SK-MEL-5 (cell line): Measurements from ENCODE around the gene NUP133. TPM values are rescaled to one million over a fixed set of nuclear protein-coding genes. Genes with fewer than 3 reads are reported as not detected.
A peak's percentile ranks its signal among the peaks of the same experiment; 100 is the strongest.
"Not testable (repeated sequence)": the region's sequence is repeated elsewhere in the genome, so short reads cannot be mapped to it uniquely, and the experiment has no call there.

ENCODE experiments used
- DNase-seq: peaks from one replicate; pipeline ENCODE4 v3.0.0-alpha.2; 2016; ENCODE audit warnings: low read depth, low spot score
- in situ Hi-C: cut with HindIII; loops from 2 replicates; pipeline ENCODE4 v1.10.0; 2016; ENCODE audit warnings: low sequenced_read_pairs, high pct_unique_total_duplicates, low pct_unique_long_range_greater_than_20kb
- total RNA-seq: library from RNA; depleted of rRNA; stranded (reverse); fragments of >200 nt; shearing (Covaris generic); gene quantifications from 2 replicates; pipeline ENCODE4 v1.2.3, GENCODE V29; 2014

The NUP133 gene
- total RNA-seq, 1 experiment from 2014 or later = 44.5 TPM

GRCh38 chr1:229432905-229433304 is 75.2 kb downstream of the NUP133 start:
- DNase-seq = no peak
- in situ Hi-C loops = no loop called here

GRCh38 chr1:229432116-229432461 is 76.1 kb downstream of the NUP133 start:
- in situ Hi-C loops = no loop called here
- DNase-seq = no peak

GRCh38 chr1:229431284-229432115 is 76.6 kb downstream of the NUP133 start:
- in situ Hi-C loops = no loop called here
- DNase-seq = no peak

GRCh38 chr1:229430761-229431283 is 77.3 kb downstream of the NUP133 start:
- DNase-seq = no peak
- in situ Hi-C loops = no loop called here

DNA sequence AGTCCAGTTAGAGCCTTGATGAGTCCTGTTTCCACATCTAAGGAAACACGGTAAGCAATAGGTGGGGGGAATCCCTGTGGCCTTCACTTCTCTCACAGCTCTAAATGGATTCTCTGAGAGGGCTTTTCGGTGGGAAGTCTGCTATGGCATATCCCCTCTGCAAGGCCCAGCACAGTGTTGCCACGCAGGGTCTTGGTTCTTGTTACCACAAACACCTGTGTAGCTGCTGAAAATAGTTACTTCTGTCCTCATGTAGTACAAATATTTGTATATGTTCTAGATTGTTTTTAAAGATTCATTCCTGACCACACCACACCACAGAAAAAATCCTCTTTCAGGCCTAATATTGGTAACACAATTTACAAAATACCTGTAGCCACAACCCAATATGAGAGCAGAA is 79.9 kb downstream of the NUP133 start:
- in situ Hi-C loops = no loop called here
- DNase-seq = no peak

GRCh38 chr1:229427572-229427971 is 80.6 kb downstream of the NUP133 start:
- in situ Hi-C loops = no loop called here
- no peak for DNase-seq

DNA sequence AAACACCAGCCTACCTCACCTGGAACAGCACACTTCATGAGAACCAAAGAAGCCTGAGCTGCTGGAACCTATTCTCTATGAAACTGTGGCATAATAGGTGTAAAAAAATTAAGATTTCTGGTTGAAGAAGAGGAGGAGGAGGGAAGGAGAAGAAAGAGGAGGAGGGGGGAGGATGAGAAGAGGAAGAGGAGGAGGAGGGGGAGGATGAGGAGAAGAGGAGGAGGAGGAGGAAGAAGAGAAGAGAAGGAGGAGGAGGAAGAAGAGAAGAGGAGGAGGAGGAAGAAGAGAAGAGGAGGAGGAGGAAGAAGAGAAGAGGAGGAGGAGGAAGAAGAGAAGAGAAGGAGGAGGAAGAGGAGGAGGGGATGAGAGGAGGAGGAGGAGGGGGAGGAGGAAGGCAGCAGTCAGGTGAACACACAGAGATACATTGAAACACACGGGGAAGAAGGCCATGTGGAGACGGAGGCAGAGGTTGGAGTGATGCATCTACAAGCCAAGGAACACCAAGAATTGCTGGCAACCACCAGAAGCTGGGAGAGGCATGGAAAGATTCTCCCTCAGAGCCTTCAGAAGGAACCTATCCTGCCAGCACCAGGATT is 82.5 kb downstream of the NUP133 start:
- in situ Hi-C loops = no loop called here
- DNase-seq = no peak

- DNase-seq = no peak
- in situ Hi-C loops = no loop called here
These were observed 87.4 kb downstream of the NUP133 start for GRCh38 chr1:229420765-229421164.

- in situ Hi-C loops = no loop called here
- no peak for DNase-seq
These were observed 87.9 kb downstream of the NUP133 start for GRCh38 chr1:229420224-229420623.

- DNase-seq, in situ Hi-C loops: not testable (repeated sequence)
These were observed 89.6 kb downstream of the NUP133 start for GRCh38 chr1:229418586-229418985.

DNA sequence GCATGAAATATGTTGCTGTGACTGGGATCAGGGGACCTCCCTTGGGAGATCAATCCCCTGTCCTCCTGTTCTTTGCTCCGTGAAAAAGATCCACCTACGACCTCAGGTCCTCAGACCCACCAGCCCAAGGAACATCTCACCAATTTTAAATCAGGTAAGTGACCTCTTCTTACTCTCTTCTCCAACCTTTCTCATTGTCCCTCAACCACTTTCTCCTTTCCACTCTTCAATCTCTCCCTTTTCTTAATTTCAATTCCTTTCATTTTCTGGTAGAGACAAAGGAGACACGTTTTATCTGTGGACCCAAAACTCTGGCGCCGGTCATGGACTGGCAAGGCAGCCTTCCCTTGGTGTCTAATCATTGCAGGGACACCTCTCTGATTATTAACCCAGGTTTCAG is 95.3 kb downstream of the NUP133 start:
- in situ Hi-C loops, DNase-seq: not testable (repeated sequence)

DNA sequence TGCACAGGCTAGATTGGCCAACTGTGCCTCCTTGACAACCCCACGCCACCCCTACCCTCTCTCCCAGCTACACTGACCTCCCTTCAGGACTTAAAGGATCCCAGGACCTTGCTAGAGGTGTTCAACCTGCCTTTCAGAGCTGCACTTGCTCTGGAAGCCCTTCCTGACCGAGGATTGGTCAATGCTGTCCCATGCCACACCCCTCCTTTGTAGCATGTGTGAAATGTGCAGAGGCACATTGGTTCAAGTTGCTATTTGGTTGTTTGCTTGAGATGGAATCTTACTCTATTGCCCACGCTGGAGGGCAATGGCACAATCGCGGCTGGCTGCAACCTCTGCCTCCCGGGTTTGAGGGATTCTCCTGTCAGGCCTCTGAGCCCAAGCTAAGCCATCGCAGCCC is 96.1 kb downstream of the NUP133 start:
- no peak for DNase-seq
- in situ Hi-C loops = no loop called here

DNA sequence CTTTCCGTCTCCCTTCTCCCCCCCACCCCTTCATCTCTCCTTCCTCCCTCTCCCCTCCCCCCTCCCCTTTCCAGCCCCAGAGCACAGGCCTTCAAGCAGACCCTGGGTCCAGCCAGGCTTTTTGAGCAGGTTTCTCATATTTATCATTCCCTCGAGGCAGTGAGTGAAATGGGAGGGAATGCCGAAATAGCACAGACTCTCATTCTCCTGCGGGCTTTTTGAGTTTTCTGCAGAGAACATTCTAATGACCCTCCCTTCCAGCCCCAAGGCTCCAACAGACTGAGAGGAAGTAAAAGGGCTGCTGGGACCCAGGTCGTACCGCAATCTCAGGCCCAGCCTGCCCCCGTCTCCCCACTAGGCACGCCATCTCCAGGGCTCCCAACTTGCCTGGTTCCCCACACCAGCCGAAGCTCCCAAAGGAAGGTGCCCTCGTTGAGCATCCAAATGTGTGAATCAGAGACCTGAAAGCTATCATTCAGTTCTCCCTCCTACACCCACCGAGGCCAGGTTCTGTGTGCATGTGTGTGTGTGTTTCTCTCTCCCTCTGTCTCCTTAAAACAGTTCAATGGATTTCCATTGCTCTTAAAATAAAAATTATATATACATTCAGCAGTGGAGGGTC is 96.6 kb downstream of the NUP133 start:
- DNase-seq = no peak
- in situ Hi-C loops = no loop called here

GRCh38 chr1:229410692-229411433 is 97.3 kb downstream of the NUP133 start:
- in situ Hi-C loops = no loop called here
- peak; percentile 52 for DNase-seq

- in situ Hi-C loops = no loop called here
These were observed 97.8 kb downstream of the NUP133 start for GRCh38 chr1:229410370-229410691.

GRCh38 chr1:229409616-229410369 is 98.3 kb downstream of the NUP133 start:
- in situ Hi-C loops = no loop called here
- no peak for DNase-seq

More at GRCh38 chr1:229410370-229410691, 97.8 kb downstream of the NUP133 start:
- no peak for DNase-seq

- no peak for DNase-seq
- in situ Hi-C loops = no loop called here
These were observed 99.6 kb downstream of the NUP133 start for GRCh38 chr1:229408458-229409037.
